CD4-positive, alpha-beta T cell (primary cell): Measurements from ENCODE around the gene ADK. TPM values are rescaled to one million over a fixed set of nuclear protein-coding genes. Genes with fewer than 3 reads are reported as not detected.

ENCODE experiments used
- ATAC-seq: fragments of 200-7000 bp; cut with Tn5 transposase; one replicate; pipeline ENCODE4 v1.10.0; 2022; ENCODE audit warnings: mild to moderate bottlenecking; ENCODE audit not compliant: poor library complexity
- CTCF ChIA-PET: fragments of 350-600 bp; sonication (Branson Sonifier 250); formaldehyde crosslinking; loops from one replicate; lab custom pipeline; 2021; ENCODE audit warnings: antibody characterized with exemption, inconsistent platforms; lab: Charles Lee
- POLR2A ChIA-PET: fragments of 350-600 bp; sonication (Branson Sonifier 250); formaldehyde crosslinking; loops from one replicate; lab custom pipeline; 2021; ENCODE audit warnings: antibody characterized with exemption, inconsistent platforms; lab: Charles Lee
- DNase-seq, 14 experiments: peaks; one replicate each; pipeline ENCODE4 v3.0.0-alpha.2; 2013 to 2020; ENCODE audit warnings: mixed read lengths in 2 of 14
- H3K27ac ChIP-seq, 2 donors: one replicate each; pipeline versions ENCODE4 v1.5.1 to v1.7.0; 2013; ENCODE audit warnings: low read length in 2 of 2, low read depth in 1 of 2, mild to moderate bottlenecking in 1 of 2
- H3K27me3 ChIP-seq, 2 experiments: 1 replicate in 1 of 2; 2 replicates in 1 of 2; pipeline versions ENCODE4 v1.6.1 to v1.7.0; 2013; ENCODE audit warnings: low read length in 2 of 2, control low read depth in 1 of 2, mild to moderate bottlenecking in 1 of 2, moderate library complexity in 1 of 2; ENCODE audit not compliant: insufficient read depth in 2 of 2, control insufficient read depth in 1 of 2
- H3K36me3 ChIP-seq: one replicate; pipeline ENCODE4 v1.6.1; 2013; ENCODE audit warnings: low read length, control low read depth; ENCODE audit not compliant: insufficient read depth
- H3K4me1 ChIP-seq: one replicate; pipeline ENCODE4 v1.6.1; 2013; ENCODE audit warnings: low read length, control low read depth; ENCODE audit not compliant: insufficient read depth
- H3K4me3 ChIP-seq: one replicate; pipeline ENCODE4 v1.5.1; 2013; ENCODE audit warnings: mild to moderate bottlenecking, low read length, moderate library complexity
- H3K9me3 ChIP-seq, 2 experiments: 1 replicate in 1 of 2; 2 replicates in 1 of 2; pipeline versions ENCODE4 v1.6.1 to v1.7.0; 2013; ENCODE audit warnings: low read length in 2 of 2, mild to moderate bottlenecking in 2 of 2, control low read depth in 1 of 2, moderate library complexity in 1 of 2; ENCODE audit not compliant: control insufficient read depth in 1 of 2, insufficient read depth in 1 of 2
- H3K27ac Mint-ChIP-seq: one replicate; pipeline ENCODE4 v1.8.0; 2020; ENCODE audit warnings: mixed read lengths
- H3K27me3 Mint-ChIP-seq: one replicate; pipeline ENCODE4 v1.8.0; 2021; ENCODE audit warnings: mixed read lengths
- H3K36me3 Mint-ChIP-seq: one replicate; pipeline ENCODE4 v1.8.0; 2021; ENCODE audit warnings: low read depth, mixed read lengths
- H3K4me1 Mint-ChIP-seq: one replicate; pipeline ENCODE4 v1.8.0; 2021; ENCODE audit warnings: low read depth, mixed read lengths
- H3K4me3 Mint-ChIP-seq: one replicate; pipeline ENCODE4 v1.8.0; 2020; ENCODE audit warnings: mild to moderate bottlenecking, mixed read lengths
- H3K9me3 Mint-ChIP-seq: one replicate; pipeline ENCODE4 v1.8.0; 2020; ENCODE audit warnings: mixed read lengths
- intact Hi-C, 2 experiments: fragments of 100-400 bp; cut with DNase I in 1 of 2; cut with micrococcal nuclease in 1 of 2; formaldehyde crosslinking; loops; one replicate each; pipeline versions ENCODE4 v1.15.1 to v1.9.0; 2023 to 2025; cut with DNase I, micrococcal nuclease
- total RNA-seq, 174 experiments: library from RNA in 2 of 174; stranded (reverse) in 2 of 174; gene quantifications; one replicate each; pipeline ENCODE4 v1.2.3 and lab custom pipeline; 2021 to 2026
- TF ChIP-seq, protein P1 (sequence below): fragments of 200-600 bp; IDR thresholded peaks from one replicate; pipeline ENCODE4 v1.8.0; 2022; ENCODE audit warnings: antibody characterized with exemption, mild to moderate bottlenecking

Gene ADK
- total RNA-seq, 2 experiments from 2014 or later = 15.3 to 17.6 TPM

DNA sequence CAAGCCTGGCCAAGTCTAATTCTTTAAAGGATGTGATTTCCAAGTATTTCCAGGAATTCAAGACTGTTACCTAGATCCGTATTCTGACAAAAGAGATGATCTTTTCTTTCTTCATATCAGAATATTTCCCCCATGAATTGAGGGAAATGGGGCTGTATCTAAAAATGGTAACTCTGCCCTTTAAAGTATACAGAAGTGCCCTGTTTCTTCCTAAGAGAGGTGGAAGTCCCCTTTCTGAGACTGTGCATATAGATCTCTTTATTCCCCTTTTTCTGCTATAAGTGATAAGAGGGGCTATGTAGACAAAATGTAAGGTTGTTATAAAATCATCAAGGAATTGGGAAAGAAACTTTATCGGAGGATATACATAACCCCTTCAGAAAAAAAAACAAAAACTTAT is 388.3 kb downstream of the ADK start:
- POLR2A ChIA-PET = interaction anchor here (0.6 kb wide), 1 partner anchor 10 kb away, joined by 3 read pairs; no protein-coding TSS in a partner anchor
- H3K36me3 Mint-ChIP-seq = no peaks in the 10 kb centered on the region

DNA sequence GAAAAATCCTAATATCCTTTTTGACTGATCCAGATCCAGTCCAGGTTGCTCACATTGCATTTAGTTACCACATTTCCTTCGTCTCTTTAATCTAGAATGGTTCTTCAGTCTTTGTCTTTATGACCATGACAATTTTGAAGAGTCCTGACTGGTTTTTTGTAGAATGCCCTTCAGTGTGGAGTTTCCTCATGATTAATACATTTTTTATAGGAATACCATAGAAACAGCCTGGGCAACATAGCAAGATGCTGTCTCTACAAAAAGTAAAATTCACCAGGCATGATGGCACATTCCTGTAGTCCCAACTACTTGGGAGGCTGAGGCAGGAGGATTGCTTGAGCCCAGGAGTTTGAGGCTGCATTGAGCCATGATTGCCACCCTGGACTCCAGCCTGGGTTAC is 390.4 kb downstream of the ADK start:
- no peaks in the 10 kb centered on the region for H3K27me3 Mint-ChIP-seq
- ChIA-PET CTCF (interaction anchor here (1.5 kb wide), 1 partner anchor 40 kb away, joined by 3 read pairs; no protein-coding TSS in a partner anchor), POLR2A (no interaction called here)
- DNase-seq (no peak), ATAC-seq (no peak)
- no peaks in the 10 kb centered on the region for H3K9me3 Mint-ChIP-seq
- no peaks in the 10 kb centered on the region for H3K27me3 ChIP-seq
- peaks cover 13% of the 10 kb centered on the region for H3K4me1 Mint-ChIP-seq
- H3K36me3 Mint-ChIP-seq = no peaks in the 10 kb centered on the region
- H3K27ac Mint-ChIP-seq = no peak overlapping the region
- H3K9me3 ChIP-seq = no peaks in the 10 kb centered on the region
- no peak overlapping the region for H3K4me3 Mint-ChIP-seq
- H3K27ac ChIP-seq = no peak overlapping the region
- H3K4me1 ChIP-seq = no peaks in the 10 kb centered on the region
- TF ChIP-seq, protein P1, sequence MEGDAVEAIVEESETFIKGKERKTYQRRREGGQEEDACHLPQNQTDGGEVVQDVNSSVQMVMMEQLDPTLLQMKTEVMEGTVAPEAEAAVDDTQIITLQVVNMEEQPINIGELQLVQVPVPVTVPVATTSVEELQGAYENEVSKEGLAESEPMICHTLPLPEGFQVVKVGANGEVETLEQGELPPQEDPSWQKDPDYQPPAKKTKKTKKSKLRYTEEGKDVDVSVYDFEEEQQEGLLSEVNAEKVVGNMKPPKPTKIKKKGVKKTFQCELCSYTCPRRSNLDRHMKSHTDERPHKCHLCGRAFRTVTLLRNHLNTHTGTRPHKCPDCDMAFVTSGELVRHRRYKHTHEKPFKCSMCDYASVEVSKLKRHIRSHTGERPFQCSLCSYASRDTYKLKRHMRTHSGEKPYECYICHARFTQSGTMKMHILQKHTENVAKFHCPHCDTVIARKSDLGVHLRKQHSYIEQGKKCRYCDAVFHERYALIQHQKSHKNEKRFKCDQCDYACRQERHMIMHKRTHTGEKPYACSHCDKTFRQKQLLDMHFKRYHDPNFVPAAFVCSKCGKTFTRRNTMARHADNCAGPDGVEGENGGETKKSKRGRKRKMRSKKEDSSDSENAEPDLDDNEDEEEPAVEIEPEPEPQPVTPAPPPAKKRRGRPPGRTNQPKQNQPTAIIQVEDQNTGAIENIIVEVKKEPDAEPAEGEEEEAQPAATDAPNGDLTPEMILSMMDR = no peak
- intact Hi-C loops = no loop called here
- H3K4me3 ChIP-seq = no peak overlapping the region
- no peaks in the 10 kb centered on the region for H3K36me3 ChIP-seq

More for the DNA sequence above, 388.3 kb downstream of the ADK start:
- Histone ChIP-seq H3K4me3 (no peak overlapping the region), H3K4me1 (no peaks in the 10 kb centered on the region), H3K9me3 (no peaks in the 10 kb centered on the region), H3K27ac (no peak overlapping the region), H3K36me3 (no peaks in the 10 kb centered on the region), H3K27me3 (no peaks in the 10 kb centered on the region)
- H3K4me1 Mint-ChIP-seq = peaks cover 14% of the 10 kb centered on the region
- intact Hi-C loops = loop anchor here in 1 of 2 experiments (10.0 kb wide), 1 partner anchor 45 kb away; no protein-coding TSS in a partner anchor
- no peak overlapping the region for H3K27ac Mint-ChIP-seq
- CTCF ChIA-PET = no interaction called here
- DNase-seq (no peak), ATAC-seq (no peak)
- TF ChIP-seq, protein P1 = no peak
- no peaks in the 10 kb centered on the region for H3K9me3 Mint-ChIP-seq
- H3K4me3 Mint-ChIP-seq = no peak overlapping the region
- no peaks in the 10 kb centered on the region for H3K27me3 Mint-ChIP-seq

DNA sequence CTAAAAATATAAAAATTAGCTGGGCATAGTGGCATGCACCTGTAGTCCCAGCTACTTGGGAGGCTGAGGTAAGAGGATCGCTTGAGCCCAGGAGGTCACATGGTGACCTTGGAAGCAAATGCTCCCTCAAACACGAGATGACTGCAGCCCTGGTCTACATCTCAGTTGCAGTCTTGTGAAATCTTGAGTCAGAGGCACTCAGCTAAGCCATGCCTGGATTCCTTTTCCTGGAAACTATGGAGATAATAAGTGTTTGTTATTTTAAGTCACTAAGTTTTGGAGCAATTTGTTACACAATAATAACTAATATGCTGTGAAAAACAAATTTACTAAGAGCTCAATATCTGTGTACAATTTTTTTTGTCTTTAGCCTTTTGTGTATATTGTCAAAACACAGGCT is 391.1 kb downstream of the ADK start:
- Histone ChIP-seq H3K27me3 (no peaks in the 10 kb centered on the region), H3K9me3 (no peaks in the 10 kb centered on the region), H3K36me3 (no peaks in the 10 kb centered on the region), H3K27ac (no peak overlapping the region), H3K4me3 (no peak overlapping the region), H3K4me1 (no peaks in the 10 kb centered on the region)
- ChIA-PET CTCF (interaction anchor here (1.0 kb wide), 1 partner anchor 19 kb away, joined by 3 read pairs; no protein-coding TSS in a partner anchor), POLR2A (no interaction called here)
- Mint-ChIP-seq H3K27ac (no peak overlapping the region), H3K36me3 (no peaks in the 10 kb centered on the region), H3K27me3 (no peaks in the 10 kb centered on the region), H3K9me3 (no peaks in the 10 kb centered on the region), H3K4me1 (peaks cover 6% of the 10 kb centered on the region), H3K4me3 (no peak overlapping the region)
- intact Hi-C loops = no loop called here
- TF ChIP-seq, protein P1 = no peak
- no peak for ATAC-seq
- DNase-seq = no peak
